ENCODE results near the gene EPHB2.
"Not testable (repeated sequence)": the region's sequence is repeated elsewhere in the genome, so short reads cannot be mapped to it uniquely, and the experiment has no call there.

EPHB2 gene

DNA sequence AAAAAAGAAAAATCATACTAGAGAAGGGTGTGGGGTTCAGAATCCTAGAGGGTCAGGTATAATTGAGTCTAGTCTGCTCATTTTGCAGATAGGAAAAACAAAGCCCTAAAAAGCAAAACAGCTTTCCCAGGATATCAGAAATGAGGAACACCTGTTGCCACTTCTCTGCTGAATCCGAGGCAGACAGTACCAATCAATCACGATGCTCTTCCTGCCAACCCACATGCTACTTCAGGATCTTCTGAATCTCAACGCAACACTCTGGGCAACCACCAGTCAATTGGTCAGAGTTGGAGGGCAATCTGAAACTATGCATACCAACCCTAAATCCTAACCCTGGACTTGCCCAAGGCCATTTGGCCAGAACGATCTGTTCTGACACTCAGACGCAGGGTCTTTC, 128.3 kb downstream of the EPHB2 start:
- no peak for DNase-seq (ENCODE audit: low spot score)

GRCh38 chr1:22839806-22840205, 129.2 kb downstream of the EPHB2 start:
- DNase-seq (ENCODE audit: low spot score) = no peak

DNA sequence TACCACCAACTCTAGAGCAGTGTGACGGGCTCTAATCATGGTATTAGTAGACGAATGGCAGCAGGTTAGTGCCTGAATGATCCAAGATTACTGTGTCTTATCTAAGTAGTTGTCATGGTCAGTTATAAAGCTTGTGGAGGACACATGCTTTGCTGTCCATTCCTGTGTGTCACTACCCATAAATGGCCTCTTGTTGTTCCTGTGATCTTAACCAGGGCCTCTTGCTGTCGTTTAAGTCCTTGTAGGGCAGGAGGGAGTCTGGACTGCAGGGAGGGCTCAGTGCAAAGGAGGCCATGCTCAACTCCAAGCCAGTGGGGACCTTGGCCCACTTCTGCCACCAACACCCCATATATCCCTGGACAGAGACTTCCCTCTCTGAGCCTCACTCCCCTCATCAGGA, 130.5 kb downstream of the EPHB2 start:
- no peak for DNase-seq (ENCODE audit: low spot score)

- DNase-seq (ENCODE audit: low spot score) = no peak
Measured at GRCh38 chr1:22841860-22842281, 131.2 kb downstream of the EPHB2 start.

- DNase-seq (ENCODE audit: low spot score) = not testable (repeated sequence)
Measured at GRCh38 chr1:22843441-22844183, 133.0 kb downstream of the EPHB2 start.

GRCh38 chr1:22844621-22845020, 134.0 kb downstream of the EPHB2 start:
- no peak for DNase-seq (ENCODE audit: low spot score)

GRCh38 chr1:22845398-22845935, 134.8 kb downstream of the EPHB2 start:
- no peak for DNase-seq (ENCODE audit: low spot score)

GRCh38 chr1:22846458-22846857, 135.8 kb downstream of the EPHB2 start:
- no peak for DNase-seq (ENCODE audit: low spot score)

GRCh38 chr1:22847249-22847648, 136.6 kb downstream of the EPHB2 start:
- no peak for DNase-seq (ENCODE audit: low spot score)

GRCh38 chr1:22847709-22848108, 137.1 kb downstream of the EPHB2 start:
- no peak for DNase-seq (ENCODE audit: low spot score)

DNA sequence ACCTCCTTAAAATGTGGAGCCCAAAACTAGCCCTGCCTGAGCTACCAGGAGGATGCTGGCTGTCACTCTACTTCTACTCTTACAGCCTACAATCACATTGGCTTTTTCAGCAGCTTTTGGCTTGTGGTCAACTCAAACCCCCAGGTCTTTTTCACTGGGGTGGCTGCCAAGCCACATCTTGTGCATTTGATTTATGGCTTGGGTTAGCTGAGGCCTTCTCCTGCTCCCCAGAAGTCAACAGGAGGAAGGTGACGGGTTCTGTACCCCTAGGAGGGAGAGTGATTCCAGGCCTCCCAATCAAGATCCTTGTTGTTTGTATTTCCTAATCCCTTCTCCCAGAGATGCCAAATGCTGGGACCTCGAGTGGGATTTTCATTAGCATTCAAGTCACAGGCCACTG, 137.8 kb downstream of the EPHB2 start:
- DNase-seq (ENCODE audit: low spot score) = no peak

DNA sequence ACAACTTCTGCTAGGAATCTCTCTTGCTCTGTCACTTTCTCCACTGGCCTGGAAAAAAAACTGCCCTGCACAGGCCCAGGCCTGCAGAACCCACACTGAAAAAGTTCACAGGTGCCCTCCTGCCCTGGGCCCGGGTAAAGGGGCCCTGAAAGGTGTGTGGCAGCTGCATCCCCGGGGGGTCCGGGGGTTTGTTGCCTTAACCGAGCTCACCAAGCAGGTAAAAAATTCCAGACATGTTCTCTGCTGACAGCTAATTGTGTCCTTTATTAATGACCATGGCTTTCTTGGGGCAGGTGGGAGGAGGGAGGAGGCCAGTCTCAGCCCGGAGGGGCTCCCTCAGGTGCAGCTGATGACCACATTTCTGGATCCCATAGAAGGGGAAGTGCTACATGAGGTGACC, 139.1 kb downstream of the EPHB2 start:
- no peak for DNase-seq (ENCODE audit: low spot score)

GRCh38 chr1:22850281-22850680, 139.6 kb downstream of the EPHB2 start:
- DNase-seq (ENCODE audit: low spot score) = no peak

- peak; percentile 91 for DNase-seq (ENCODE audit: low spot score)
Measured at GRCh38 chr1:22850681-22851080, 140.0 kb downstream of the EPHB2 start.

GRCh38 chr1:22851517-22851916, 140.9 kb downstream of the EPHB2 start:
- DNase-seq (ENCODE audit: low spot score) = no peak

GRCh38 chr1:22852144-22852655, 141.6 kb downstream of the EPHB2 start:
- DNase-seq (ENCODE audit: low spot score) = no peak

DNA sequence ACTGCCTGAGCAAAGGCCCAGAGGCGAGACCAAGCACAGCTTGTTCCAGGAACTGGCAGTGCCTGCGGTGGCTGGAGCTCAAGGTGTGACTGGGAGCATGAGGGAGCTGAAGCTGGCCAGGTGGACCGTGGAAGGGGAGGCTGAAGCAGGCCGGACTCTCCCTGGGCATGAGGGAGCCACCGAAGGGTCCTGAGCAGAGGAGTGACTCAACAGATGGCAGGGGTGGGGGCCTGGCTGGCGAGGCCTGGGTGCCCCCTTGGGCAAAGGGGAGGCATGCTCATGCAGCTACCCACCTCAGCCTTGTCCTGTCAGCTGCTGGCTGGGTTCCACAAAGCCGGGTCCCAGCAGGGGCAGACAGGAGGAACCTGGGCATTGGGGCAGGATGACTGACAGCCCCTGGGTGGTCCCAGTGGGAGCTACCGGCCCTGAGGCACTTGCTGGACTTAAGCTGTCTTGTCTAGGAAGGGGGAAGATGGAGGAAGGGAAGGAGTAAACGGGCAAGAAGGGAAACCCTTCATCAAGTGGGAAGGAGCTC, 143.1 kb downstream of the EPHB2 start:
- DNase-seq (ENCODE audit: low spot score) = no peak

- DNase-seq (ENCODE audit: low spot score) = no peak
Measured at GRCh38 chr1:22854688-22855565, 144.3 kb downstream of the EPHB2 start.

DNA sequence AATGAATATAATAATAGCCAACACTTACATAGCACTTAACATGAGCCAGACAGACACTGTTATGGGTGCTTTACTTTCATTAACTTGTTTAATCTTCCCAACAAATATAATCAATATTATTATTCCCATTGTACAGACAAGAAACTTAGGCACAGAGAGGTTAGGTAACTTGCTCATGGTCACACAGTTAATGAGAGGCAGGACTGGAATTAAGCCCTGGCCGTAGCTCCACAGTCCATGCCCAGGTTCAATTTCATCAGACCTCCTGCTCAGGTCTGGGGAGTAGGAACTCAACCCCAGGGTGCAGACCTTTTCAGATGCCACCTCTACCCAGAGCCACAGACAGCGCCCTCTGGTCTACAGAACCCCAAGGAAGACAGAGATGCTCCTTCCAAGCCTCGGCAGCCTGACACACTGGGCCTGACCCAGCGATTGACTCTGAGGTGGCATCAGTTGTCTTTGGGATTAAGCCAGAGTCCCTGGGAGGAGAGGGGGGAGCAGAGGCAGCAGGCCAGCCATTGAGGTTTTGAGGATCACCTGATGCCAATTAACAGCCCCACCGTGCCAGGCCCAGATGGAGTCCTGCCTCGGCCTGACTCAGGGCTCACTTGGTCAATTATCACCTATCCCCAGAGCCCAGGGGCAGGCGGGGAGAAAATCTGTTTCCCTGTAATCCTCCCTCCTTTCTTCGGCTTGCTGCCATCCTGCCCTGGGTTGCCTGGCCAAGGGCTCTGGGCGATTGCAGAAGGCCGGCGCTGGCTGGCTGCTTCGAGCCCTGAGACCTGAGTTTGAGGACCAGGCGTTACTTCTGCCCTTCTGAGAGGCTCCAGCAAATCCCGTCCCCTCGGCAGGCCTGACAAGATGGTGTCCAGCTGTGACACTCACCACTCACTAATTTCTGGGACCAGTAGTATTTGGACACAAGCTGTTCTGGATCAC, 145.3 kb downstream of the EPHB2 start:
- DNase-seq (ENCODE audit: low spot score) = no peak

DNA sequence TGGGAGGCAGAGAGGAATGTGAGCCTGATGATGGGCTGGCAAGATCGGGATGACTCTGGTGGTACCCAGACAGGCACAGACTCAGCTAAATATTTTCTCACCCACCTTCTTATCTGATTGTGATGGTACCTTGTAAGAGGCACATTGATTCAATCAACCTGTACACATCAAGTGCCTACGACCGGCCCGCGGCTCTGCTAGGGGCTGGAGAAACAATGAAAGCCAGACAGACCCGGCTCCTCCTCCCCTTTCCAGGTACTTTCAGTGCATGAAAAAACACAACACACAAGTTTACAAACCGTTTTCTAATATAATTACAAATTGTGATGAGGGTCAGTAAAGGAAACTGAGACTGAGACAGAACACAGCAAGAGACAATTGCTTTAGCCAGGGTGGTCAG, 147.0 kb downstream of the EPHB2 start:
- DNase-seq (ENCODE audit: low spot score) = no peak

GRCh38 chr1:22860414-22860800, 149.8 kb downstream of the EPHB2 start:
- DNase-seq (ENCODE audit: low spot score) = no peak

All from globus pallidus (tissue), 1 donor.